ENCODE data around the gene STEAP1B.

The STEAP1B gene

GRCh38 chr7:22389892-22390291, 110.1 kb downstream of the STEAP1B start:
- H3K27ac ChIP-seq (ENCODE audit: low read length): no peak overlapping the region
- no peaks in the 10 kb centered on the region for H3K4me1 ChIP-seq (ENCODE audit: control insufficient read depth, insufficient read depth, low read length)
- no peaks in the 10 kb centered on the region for H3K9me3 ChIP-seq (ENCODE audit: control insufficient read depth, insufficient read depth, low read length)
- DNase-seq (ENCODE audit: low read depth, low spot score): no peak
- no peak overlapping the region for H3K4me3 ChIP-seq (ENCODE audit: low read length)
- no peaks in the 10 kb centered on the region for H3K27me3 ChIP-seq (ENCODE audit: control insufficient read depth, insufficient read depth, low read length)
- WGBS (ENCODE audit: insufficient coverage, insufficient read length): no CpG with 5 or more reads among the region's 2 CpGs
- no peaks in the 10 kb centered on the region for H3K36me3 ChIP-seq (ENCODE audit: control insufficient read depth, insufficient read depth, low read length)

- DNase-seq (ENCODE audit: low read depth, low spot score): no peak
- WGBS (ENCODE audit: insufficient coverage, insufficient read length): no CpG with 5 or more reads among the region's 4 CpGs
Measured at GRCh38 chr7:22387583-22387982, 112.4 kb downstream of the STEAP1B start.

GRCh38 chr7:22386865-22387264, 113.1 kb downstream of the STEAP1B start:
- H3K27me3 ChIP-seq (ENCODE audit: control insufficient read depth, insufficient read depth, low read length): no peaks in the 10 kb centered on the region
- no peaks in the 10 kb centered on the region for H3K4me1 ChIP-seq (ENCODE audit: control insufficient read depth, insufficient read depth, low read length)

More at GRCh38 chr7:22387583-22387982, 112.4 kb downstream of the STEAP1B start:
- H3K9me3 ChIP-seq (ENCODE audit: control insufficient read depth, insufficient read depth, low read length): no peaks in the 10 kb centered on the region
- no peaks in the 10 kb centered on the region for H3K27me3 ChIP-seq (ENCODE audit: control insufficient read depth, insufficient read depth, low read length)
- H3K36me3 ChIP-seq (ENCODE audit: control insufficient read depth, insufficient read depth, low read length): no peaks in the 10 kb centered on the region
- no peak overlapping the region for H3K4me3 ChIP-seq (ENCODE audit: low read length)
- H3K27ac ChIP-seq (ENCODE audit: low read length): no peak overlapping the region
- H3K4me1 ChIP-seq (ENCODE audit: control insufficient read depth, insufficient read depth, low read length): no peaks in the 10 kb centered on the region

GRCh38 chr7:22386206-22386858, 113.7 kb downstream of the STEAP1B start:
- DNase-seq (ENCODE audit: low read depth, low spot score): no peak
- Histone ChIP-seq H3K36me3 (ENCODE audit: control insufficient read depth, insufficient read depth, low read length) (no peaks in the 10 kb centered on the region), H3K27ac (ENCODE audit: low read length) (no peak overlapping the region), H3K4me1 (ENCODE audit: control insufficient read depth, insufficient read depth, low read length) (no peaks in the 10 kb centered on the region), H3K4me3 (ENCODE audit: low read length) (no peak overlapping the region), H3K27me3 (ENCODE audit: control insufficient read depth, insufficient read depth, low read length) (no peaks in the 10 kb centered on the region), H3K9me3 (ENCODE audit: control insufficient read depth, insufficient read depth, low read length) (no peaks in the 10 kb centered on the region)
- WGBS (ENCODE audit: insufficient coverage, insufficient read length): no CpG with 5 or more reads among the region's 2 CpGs

More at GRCh38 chr7:22386865-22387264, 113.1 kb downstream of the STEAP1B start:
- WGBS (ENCODE audit: insufficient coverage, insufficient read length): no CpG with 5 or more reads among the region's 1 CpG
- Histone ChIP-seq H3K9me3 (ENCODE audit: control insufficient read depth, insufficient read depth, low read length) (no peaks in the 10 kb centered on the region), H3K36me3 (ENCODE audit: control insufficient read depth, insufficient read depth, low read length) (no peaks in the 10 kb centered on the region), H3K27ac (ENCODE audit: low read length) (no peak overlapping the region), H3K4me3 (ENCODE audit: low read length) (no peak overlapping the region)
- DNase-seq (ENCODE audit: low read depth, low spot score): no peak

GRCh38 chr7:22385326-22385725, 114.7 kb downstream of the STEAP1B start:
- WGBS (ENCODE audit: insufficient coverage, insufficient read length): no CpG with 5 or more reads among the region's 4 CpGs
- no peaks in the 10 kb centered on the region for H3K9me3 ChIP-seq (ENCODE audit: control insufficient read depth, insufficient read depth, low read length)
- no peaks in the 10 kb centered on the region for H3K4me1 ChIP-seq (ENCODE audit: control insufficient read depth, insufficient read depth, low read length)
- no peak overlapping the region for H3K4me3 ChIP-seq (ENCODE audit: low read length)
- no peak overlapping the region for H3K27ac ChIP-seq (ENCODE audit: low read length)
- H3K36me3 ChIP-seq (ENCODE audit: control insufficient read depth, insufficient read depth, low read length): no peaks in the 10 kb centered on the region
- DNase-seq (ENCODE audit: low read depth, low spot score): no peak
- H3K27me3 ChIP-seq (ENCODE audit: control insufficient read depth, insufficient read depth, low read length): no peaks in the 10 kb centered on the region

- Histone ChIP-seq H3K4me3 (ENCODE audit: low read length) (no peak overlapping the region), H3K27me3 (ENCODE audit: control insufficient read depth, insufficient read depth, low read length) (no peaks in the 10 kb centered on the region), H3K36me3 (ENCODE audit: control insufficient read depth, insufficient read depth, low read length) (no peaks in the 10 kb centered on the region), H3K4me1 (ENCODE audit: control insufficient read depth, insufficient read depth, low read length) (no peaks in the 10 kb centered on the region), H3K9me3 (ENCODE audit: control insufficient read depth, insufficient read depth, low read length) (no peaks in the 10 kb centered on the region), H3K27ac (ENCODE audit: low read length) (no peak overlapping the region)
- no peak for DNase-seq (ENCODE audit: low read depth, low spot score)
- WGBS (ENCODE audit: insufficient coverage, insufficient read length): no CpG with 5 or more reads among the region's 2 CpGs
Measured at GRCh38 chr7:22380333-22380732, 119.7 kb downstream of the STEAP1B start.

- Histone ChIP-seq H3K27ac (ENCODE audit: low read length) (no peak overlapping the region), H3K4me3 (ENCODE audit: low read length) (no peak overlapping the region), H3K27me3 (ENCODE audit: control insufficient read depth, insufficient read depth, low read length) (no peaks in the 10 kb centered on the region), H3K4me1 (ENCODE audit: control insufficient read depth, insufficient read depth, low read length) (no peaks in the 10 kb centered on the region), H3K36me3 (ENCODE audit: control insufficient read depth, insufficient read depth, low read length) (no peaks in the 10 kb centered on the region), H3K9me3 (ENCODE audit: control insufficient read depth, insufficient read depth, low read length) (no peaks in the 10 kb centered on the region)
- no peak for DNase-seq (ENCODE audit: low read depth, low spot score)
- WGBS (ENCODE audit: insufficient coverage, insufficient read length): no CpG with 5 or more reads among the region's 7 CpGs
Measured at GRCh38 chr7:22378199-22378980, 121.6 kb downstream of the STEAP1B start.

- Histone ChIP-seq H3K4me3 (ENCODE audit: low read length) (no peak overlapping the region), H3K27ac (ENCODE audit: low read length) (no peak overlapping the region), H3K27me3 (ENCODE audit: control insufficient read depth, insufficient read depth, low read length) (no peaks in the 10 kb centered on the region), H3K36me3 (ENCODE audit: control insufficient read depth, insufficient read depth, low read length) (no peaks in the 10 kb centered on the region), H3K4me1 (ENCODE audit: control insufficient read depth, insufficient read depth, low read length) (no peaks in the 10 kb centered on the region), H3K9me3 (ENCODE audit: control insufficient read depth, insufficient read depth, low read length) (no peaks in the 10 kb centered on the region)
- no CpG with 5 or more reads among the region's 2 CpGs for WGBS (ENCODE audit: insufficient coverage, insufficient read length)
- no peak for DNase-seq (ENCODE audit: low read depth, low spot score)
Measured at GRCh38 chr7:22377703-22378102, 122.3 kb downstream of the STEAP1B start.

GRCh38 chr7:22375359-22376048, 124.5 kb downstream of the STEAP1B start:
- Histone ChIP-seq H3K36me3 (ENCODE audit: control insufficient read depth, insufficient read depth, low read length) (no peaks in the 10 kb centered on the region), H3K4me1 (ENCODE audit: control insufficient read depth, insufficient read depth, low read length) (no peaks in the 10 kb centered on the region), H3K27ac (ENCODE audit: low read length) (no peak overlapping the region), H3K4me3 (ENCODE audit: low read length) (no peak overlapping the region), H3K9me3 (ENCODE audit: control insufficient read depth, insufficient read depth, low read length) (no peaks in the 10 kb centered on the region), H3K27me3 (ENCODE audit: control insufficient read depth, insufficient read depth, low read length) (no peaks in the 10 kb centered on the region)
- no peak for DNase-seq (ENCODE audit: low read depth, low spot score)
- no CpG with 5 or more reads among the region's 2 CpGs for WGBS (ENCODE audit: insufficient coverage, insufficient read length)

GRCh38 chr7:22373911-22374310, 126.1 kb downstream of the STEAP1B start:
- no peak overlapping the region for H3K27ac ChIP-seq (ENCODE audit: low read length)
- no peaks in the 10 kb centered on the region for H3K36me3 ChIP-seq (ENCODE audit: control insufficient read depth, insufficient read depth, low read length)
- WGBS (ENCODE audit: insufficient coverage, insufficient read length): no CpG with 5 or more reads among the region's 2 CpGs
- no peak for DNase-seq (ENCODE audit: low read depth, low spot score)
- H3K4me3 ChIP-seq (ENCODE audit: low read length): no peak overlapping the region
- no peaks in the 10 kb centered on the region for H3K27me3 ChIP-seq (ENCODE audit: control insufficient read depth, insufficient read depth, low read length)
- no peaks in the 10 kb centered on the region for H3K9me3 ChIP-seq (ENCODE audit: control insufficient read depth, insufficient read depth, low read length)
- no peaks in the 10 kb centered on the region; the same call in 1 of the 2 replicates for H3K4me1 ChIP-seq (ENCODE audit: control insufficient read depth, insufficient read depth, low read length)

Measured in iPS DF 6.9 (cell line).